HG03159 (cell line): ENCODE data around the gene SPOCK3.
A peak's percentile ranks its signal among the peaks of the same experiment; 100 is the strongest.
"Not testable (repeated sequence)": the region's sequence is repeated elsewhere in the genome, so short reads cannot be mapped to it uniquely, and the experiment has no call there.

Source experiments
- ATAC-seq: cut with Tn5 transposase; IDR thresholded peaks from one replicate; pipeline ENCODE4 v1.9.1; 2021; ENCODE audit warnings: mild to moderate bottlenecking, moderate library complexity; ENCODE audit not compliant: unreplicated experiment

Gene SPOCK3

DNA sequence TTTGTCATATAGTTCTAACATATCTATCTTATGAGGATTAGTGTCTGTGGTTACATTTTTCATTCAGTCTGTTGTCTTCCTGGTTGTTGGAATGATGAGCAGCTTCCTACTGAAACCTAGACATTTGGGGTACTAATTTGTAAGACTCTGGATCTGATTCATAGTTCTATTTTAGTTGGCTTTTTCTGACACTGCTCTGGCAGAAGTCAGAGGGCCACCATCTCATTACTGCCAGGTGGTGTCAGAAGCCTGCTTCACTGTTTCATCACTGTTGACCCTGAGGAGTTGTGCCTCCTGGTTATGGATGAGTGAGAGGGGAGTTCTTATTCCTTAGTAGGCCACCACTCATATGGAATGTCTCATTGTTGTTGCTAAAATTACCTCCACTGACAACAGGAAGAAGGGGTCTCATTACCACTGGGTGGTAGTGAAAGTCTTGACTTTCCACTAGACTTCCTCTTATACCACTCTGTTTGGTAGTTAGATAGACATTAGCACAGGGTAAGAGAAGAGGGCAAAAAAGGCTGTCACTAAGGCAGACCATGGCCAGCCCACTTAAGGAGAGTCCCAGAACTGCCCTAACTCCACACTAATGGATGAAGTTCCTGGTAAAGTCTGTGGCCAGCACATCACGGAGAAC, 395.2 kb downstream of the SPOCK3 start:
- peak; percentile 66 for ATAC-seq

DNA sequence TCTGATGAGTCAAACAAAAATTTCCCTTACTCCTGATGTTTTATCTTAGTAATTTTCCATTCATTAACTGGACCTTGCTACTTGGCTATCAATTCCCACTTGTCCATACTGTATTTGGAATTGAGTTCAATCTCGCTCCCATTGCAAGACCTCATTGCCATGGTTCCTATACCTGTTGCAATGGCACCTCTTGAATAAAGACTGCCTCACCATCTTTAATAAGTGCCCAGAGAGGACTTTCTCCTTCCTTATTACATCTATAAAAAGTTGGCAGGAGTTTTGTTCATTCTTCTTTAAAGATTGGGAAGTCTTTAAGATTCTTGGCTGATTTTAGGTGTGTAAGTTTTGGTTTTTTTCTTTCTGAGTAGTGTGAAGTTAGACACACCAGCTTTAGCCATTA, 397.4 kb downstream of the SPOCK3 start:
- ATAC-seq = no peak

DNA sequence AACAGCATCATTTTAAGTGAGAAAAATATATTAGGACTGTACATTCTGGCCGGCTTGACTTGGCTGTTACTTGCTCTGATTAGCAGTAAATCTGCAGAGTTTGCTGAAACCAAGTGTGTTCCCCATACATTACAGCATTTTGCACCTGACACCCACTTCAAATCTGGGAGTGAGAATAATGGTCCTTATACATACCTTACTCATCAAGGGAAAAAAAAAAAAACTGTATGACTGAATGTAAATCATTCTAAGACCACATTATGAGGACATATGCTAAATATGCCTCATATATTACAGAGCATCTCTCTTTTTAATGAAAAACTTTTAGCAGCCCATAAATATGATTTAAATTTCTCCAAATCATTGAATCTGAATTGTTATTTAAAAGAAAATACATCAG, 406.7 kb downstream of the SPOCK3 start:
- ATAC-seq = no peak

DNA sequence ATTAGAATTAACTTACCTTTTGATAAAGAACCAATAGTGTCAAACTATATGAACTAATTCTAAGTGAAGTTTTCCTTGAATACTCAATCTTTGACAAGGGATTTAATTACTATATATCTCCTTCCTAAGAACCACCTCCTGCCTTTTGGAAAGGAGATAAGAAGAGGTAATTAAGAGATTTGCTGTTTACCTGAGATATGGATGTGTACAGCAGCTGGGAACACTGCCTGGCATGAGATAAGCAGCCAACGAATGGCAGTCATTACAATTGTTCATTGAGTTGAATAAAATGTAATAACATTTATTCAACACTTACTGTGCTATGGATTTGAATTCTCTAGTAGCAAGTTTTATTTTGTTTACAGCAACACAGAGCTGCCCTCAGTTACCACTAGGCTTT, 407.1 kb downstream of the SPOCK3 start:
- ATAC-seq = no peak

DNA sequence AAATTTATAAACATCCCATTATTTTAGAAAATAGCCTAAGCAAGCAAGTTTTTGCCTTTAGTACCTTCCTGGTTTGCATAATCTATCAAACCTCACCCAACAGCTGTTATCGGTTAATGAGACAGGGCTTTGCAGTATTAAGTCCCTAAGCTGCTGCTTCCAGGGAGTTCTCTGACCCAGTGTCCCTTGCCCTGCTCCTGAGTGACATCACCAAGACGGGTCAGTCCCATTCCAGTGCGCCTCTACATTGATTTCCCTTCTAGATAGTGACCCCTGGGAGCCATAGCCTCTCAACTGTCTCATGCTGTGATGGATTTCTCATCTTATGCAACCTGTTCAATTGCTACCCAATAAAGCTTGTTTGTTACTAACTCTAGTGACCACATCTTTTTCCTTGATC, 410.4 kb downstream of the SPOCK3 start:
- ATAC-seq = no peak

DNA sequence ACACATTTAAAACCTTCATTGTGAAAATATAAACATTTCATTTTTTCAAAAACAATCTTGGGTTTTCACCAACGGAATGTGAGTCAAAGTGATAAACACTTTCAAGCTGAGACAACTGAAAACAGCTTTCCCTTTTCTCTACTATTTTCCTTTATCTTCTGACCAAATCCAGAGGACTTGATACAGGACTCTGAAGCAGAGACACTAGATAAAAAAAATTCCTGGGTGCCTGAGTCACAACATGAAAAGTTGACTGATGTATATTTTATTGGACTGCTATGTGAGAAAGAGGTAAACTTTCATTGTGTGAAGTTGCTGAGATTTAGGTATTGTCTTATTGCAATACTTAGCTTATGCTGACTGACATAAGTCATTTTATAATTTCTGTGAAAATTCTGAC, 411.2 kb downstream of the SPOCK3 start:
- no peak for ATAC-seq

DNA sequence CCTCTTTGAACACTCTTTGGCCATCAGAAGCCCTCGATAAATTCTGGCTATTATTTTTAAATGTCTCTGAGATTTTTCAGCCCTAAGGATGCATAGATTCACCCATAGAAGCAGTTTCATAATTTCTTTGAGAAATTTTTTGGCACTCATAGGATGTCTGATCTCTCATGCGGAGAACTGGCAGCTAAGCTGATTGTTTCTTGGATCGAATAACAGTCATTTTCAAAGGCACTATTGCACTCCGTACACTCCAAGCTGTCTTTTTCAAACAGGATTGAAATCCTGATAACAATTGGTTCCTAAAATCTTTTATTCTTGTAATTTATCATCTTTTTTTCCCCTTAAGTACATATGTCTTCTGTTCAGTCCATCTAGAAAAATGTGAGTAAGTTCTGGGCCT, 411.9 kb downstream of the SPOCK3 start:
- no peak for ATAC-seq

DNA sequence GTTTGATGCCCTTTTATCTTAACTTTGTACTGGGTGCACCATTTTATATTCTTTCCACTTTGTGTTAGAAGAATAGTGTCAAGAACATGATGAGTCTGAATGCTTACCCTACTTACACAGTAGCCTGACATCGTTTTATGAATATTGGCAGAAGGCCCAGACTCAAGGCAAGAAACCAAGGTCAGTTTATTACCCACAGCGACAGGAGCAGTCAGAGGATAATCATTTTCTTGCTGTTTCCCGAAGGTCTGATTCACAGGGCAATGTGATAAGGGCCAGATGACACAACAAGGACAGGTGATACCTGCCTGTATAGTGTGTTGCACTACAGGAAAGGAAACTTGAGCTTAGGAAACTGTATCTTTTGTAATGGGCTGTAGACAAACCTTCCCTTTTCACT, 417.4 kb downstream of the SPOCK3 start:
- ATAC-seq = no peak

DNA sequence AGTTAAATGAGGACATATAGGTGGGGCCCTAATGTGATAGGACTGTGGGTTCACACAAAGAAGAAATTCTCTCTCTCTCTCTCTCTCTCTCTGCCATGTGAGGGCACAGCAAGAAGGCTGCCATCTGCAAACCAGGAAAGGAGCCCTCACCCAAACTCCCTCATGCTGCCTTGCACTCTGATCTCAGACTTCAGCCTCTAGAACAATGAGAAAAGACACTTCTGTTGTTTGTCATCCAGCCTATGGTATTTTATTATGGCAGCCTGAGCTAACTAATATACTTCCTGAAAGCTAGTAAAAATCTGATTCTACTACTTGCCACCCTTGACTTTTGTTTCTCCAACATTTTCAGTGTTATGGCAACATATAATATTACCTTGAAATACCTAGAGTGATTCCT, 425.9 kb downstream of the SPOCK3 start:
- no peak for ATAC-seq

DNA sequence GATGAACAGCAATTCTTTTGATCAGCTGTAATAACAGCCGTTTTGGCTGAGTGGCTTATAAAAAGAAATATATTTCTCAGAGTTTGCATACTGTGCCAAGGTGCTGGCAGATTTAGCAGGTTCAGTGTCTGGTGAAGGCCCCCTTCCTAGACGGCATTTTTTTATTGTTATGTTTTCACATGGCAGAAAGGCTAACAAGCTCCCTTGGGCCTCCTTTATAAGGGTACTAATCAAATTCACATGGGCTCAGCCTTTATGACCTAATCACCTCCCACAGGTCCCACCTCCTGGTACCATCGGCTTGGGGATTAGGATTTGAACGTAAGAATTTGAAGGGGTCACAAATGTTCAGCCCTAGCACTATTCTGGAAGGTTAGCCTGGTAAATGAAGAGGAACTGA, 431.9 kb downstream of the SPOCK3 start:
- ATAC-seq = no peak

DNA sequence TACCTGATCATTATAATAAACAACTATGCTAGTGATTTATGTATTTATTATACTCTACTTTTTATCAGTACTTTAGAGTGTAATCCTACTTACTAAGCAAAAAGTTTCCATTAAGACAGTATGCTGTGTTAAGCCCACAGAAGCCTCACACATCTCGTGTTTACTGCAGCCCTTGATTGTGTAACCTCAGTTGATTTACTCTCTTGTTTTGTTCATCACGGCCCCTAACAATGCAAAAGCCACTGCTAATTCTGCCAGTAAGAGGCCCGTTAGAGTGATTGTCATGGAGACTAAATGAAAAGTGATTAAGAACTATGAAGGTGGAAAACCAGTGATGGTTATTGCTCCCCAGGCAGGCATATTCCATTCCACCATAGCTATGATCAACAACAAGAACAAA, 436.2 kb downstream of the SPOCK3 start:
- no peak for ATAC-seq

DNA sequence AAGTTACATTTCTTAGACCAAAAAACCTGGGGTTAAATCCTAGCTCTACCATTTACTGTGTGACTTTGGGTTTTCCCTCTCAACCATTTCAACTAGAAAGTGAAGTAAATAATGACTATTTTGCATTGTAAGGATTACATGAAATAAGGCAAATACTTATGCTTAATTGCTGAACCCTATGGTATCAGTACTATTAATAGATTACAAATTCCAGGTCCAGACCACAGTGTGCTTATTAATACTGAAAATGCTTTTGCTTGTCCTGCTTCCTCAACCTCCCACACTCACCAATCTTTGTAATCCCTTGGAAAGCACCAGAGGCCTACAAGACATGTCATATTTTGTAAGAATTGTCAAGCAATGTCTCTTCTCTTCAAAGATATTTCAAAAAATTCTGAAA, 456.5 kb downstream of the SPOCK3 start:
- ATAC-seq = peak; percentile 51

DNA sequence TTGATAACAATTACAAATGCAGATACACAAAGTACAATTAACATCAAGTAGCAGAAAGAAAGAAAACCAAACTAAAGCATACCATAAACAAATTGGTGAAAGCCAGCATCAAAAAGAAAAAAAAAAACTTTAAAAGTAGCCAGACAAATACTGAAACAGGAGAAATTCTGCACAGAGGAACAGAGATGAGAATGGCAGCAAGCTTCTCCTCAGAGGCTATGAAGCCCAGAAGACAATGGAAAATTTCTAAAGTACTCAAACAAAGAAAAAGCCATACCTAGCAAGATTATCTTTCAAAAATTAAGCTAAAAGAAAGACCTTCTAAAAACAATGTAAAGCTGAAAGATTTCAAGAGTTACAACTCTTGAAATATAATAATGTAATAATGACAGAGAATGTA, 471.3 kb downstream of the SPOCK3 start:
- ATAC-seq = no peak

DNA sequence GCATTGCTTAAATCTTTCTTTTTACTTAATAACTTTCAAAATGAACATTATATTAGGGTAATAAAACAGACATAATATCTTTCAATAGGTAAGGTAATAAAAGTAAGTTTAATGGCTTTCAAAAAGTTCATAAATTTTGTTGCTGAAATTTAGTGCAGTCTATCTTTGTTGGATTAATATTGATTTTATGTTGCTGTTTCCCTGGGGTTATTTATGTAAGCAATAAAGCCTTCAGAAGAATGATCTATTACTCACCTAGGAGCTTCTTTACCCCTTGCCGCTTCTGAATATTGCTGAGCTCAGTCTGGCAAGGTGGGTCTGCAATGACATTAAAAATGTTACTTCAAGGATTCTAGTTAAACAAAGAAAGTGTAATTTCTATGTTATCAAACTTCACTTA, 492.6 kb downstream of the SPOCK3 start:
- ATAC-seq = no peak

DNA sequence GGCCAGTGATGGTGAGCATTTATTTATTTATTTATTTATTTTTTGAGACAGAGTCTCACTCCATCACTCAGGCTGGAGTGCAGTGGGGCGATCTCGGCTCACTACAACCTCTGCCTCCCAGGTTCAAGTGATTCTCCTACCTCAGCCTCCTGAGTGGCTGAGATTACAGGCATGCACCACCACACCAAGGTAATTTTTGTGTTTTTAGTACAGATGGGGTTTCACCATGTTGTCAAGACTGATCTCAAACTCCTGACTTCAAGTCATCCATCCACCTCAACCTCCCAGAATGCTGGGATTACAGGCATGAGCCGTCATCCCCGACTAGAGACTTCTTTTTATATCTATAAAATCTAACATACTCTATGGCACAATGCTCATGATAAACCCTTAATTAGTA, 495.1 kb downstream of the SPOCK3 start:
- not testable (repeated sequence) for ATAC-seq

DNA sequence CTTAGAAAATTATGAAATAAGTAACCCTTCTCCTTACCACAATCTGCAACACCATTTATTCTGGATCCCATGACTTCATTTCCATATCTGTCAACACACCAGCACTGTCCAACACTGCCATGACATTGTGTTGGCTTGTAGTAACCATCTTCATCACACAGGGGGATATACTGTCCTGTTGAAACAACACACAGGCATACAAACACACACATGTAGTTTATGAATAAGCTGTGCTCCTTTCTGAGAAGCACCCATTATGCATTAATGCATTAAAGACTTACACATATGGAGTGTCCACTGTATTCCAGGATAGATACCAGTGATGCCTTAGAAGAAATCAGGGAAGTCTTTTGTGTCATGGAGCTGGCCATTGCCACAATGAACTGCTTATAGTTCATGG, 496.9 kb downstream of the SPOCK3 start:
- no peak for ATAC-seq

DNA sequence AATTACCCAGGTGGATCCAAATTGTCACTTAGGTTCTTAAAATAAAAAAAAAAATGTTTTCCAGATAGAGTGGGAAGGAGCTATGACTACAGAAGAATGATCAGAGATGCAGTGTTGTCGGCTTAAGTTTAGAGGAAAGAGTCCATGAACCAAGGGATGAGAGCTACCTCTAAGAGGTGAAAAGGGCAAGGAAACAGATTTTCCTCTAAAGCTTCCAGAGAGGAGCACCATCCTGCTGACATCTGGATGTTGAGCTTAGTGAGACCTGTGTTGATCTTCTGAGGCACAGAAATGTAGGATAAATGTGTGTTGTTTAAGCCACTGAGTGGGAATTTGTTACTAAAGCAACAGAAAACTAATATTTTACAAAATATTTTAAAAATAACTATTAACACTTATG, 498.7 kb downstream of the SPOCK3 start:
- no peak for ATAC-seq

DNA sequence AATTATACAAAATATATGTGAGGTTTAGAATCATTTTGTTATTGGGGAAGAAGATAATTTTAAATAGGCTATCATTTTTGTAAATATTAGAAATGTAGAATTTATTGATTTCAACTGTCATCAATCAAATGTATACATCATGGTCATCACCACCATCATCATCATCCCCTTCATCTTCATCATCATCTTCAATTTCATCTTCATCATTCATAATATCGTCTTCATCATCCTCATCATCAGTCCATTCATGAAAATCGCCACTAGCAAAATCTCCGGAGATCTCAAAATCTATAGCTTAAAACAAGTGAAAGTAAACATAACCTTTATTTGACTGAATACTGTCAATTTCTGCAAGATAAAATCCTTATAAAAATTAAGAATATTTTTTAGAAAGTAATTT, 499.5 kb downstream of the SPOCK3 start:
- ATAC-seq = no peak

DNA sequence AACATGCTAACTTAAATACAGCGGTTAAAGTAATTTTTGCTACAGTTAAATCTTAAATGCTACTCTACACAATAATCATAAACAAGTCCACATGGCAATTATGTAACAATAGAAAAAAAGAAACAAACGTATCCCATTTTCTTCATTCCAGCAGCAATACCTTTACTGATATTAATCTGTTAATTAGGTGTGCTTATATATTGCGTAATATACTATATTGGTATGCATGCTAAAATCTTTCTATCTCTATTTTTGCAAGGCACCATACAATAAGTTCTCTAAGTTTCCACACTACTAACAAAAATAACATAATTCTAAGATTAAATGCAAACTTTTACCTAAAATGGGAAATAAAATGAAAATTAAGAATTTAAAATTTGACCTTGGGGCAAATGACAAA, 500.6 kb downstream of the SPOCK3 start:
- ATAC-seq = no peak

DNA sequence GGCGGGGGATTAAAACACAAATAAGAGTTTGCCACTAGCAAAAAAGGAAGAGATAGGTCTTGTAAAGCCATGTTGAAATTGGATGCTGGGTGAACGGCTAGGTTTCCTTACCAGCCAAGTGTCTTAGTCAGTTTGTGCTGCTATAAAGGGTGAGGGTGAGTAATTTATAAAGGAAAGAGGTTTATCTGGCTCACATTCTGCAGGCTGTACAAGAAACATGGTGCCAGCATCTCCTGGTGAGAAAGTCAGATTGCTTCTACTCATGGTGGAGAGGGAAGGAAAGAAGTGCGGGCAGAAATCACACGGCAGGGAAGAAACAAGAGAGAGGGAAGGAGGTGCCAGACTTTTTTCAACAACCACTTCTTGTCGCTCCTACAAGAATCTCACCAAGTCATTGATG, 507.5 kb downstream of the SPOCK3 start:
- ATAC-seq = no peak

DNA sequence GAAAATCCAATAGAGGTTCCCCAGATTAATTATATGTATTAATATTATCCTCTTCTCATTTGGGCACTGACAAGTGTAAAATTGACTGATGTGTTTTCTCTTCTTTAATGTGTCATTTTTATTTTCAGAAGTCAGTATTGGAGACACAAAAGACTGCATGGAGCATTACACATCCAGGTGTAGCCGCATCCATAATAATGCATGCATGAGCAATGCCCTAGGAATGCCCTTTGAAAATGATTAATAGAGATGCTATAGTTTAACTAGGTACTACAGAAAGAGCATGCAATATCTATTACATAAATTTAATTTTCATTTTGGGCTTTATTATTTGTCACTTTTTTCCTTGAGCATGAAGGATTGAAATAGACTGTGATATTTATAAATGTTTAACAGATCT, 509.9 kb downstream of the SPOCK3 start:
- ATAC-seq = no peak

DNA sequence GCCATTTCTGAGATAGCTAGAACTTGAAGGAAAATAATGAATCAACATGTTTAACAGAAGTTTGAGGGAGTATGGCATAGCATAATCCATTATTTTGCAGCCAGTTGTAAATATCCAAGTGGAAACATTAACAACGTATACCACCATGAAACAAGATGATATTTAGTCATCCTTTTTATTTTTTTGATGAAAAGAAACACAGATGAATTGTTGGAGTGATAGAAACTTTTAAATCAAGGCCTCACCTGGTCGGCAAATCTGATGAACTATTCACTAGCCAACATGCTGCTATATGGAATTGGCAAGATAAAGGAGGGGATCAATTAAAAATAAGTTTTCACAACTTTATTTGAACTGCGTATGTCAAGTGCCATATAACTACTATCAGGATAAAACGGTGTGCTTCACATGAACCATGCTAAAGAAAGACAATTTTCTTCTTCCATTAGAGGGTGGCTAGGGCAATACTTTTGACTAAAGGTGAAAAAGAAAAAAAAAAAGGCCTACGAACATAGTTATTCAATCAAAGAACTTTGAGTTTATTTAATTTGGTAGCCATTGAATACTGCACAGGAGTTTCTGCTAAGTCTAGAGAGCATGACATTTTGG, 510.7 kb downstream of the SPOCK3 start:
- no peak for ATAC-seq
